ENCODE results near the gene DEPDC1B.

The DEPDC1B gene

GRCh38 chr5:60636001-60636400 is 64.0 kb downstream of the DEPDC1B start:
- peaks cover 9% of the 10 kb centered on the region for H3K4me1 ChIP-seq (ENCODE audit: insufficient read depth, low read length, poor library complexity, severe bottlenecking)
- no peaks in the 10 kb centered on the region for H3K9me3 ChIP-seq (ENCODE audit: insufficient read depth, low read depth, low read length)
- H4K20me1 ChIP-seq (ENCODE audit: insufficient read depth, low read length, poor library complexity, severe bottlenecking), result no peaks in the 10 kb centered on the region
- no peaks in the 10 kb centered on the region for H3F3A ChIP-seq (ENCODE audit: low read depth)
- H3K36me3 ChIP-seq (ENCODE audit: insufficient read depth, low read length), result peaks cover 76% of the 10 kb centered on the region
- H3K79me2 ChIP-seq (ENCODE audit: insufficient read depth, low read length), result no peaks in the 10 kb centered on the region
- H3K9ac ChIP-seq (ENCODE audit: low read depth, low read length, poor library complexity, severe bottlenecking), result no peak overlapping the region
- H3K4me3 ChIP-seq (ENCODE audit: low read length, poor library complexity, severe bottlenecking), result no peak overlapping the region
- no peaks in the 10 kb centered on the region for H3K27me3 ChIP-seq (ENCODE audit: insufficient read depth, low read length, poor library complexity, severe bottlenecking)
- H3K9me2 ChIP-seq (replicated peaks; ENCODE audit: low read depth, low read length), result no peaks in the 10 kb centered on the region
- no peak overlapping the region for H2AFZ ChIP-seq (ENCODE audit: low read length)
- H3K4me2 ChIP-seq (ENCODE audit: low read depth, low read length, poor library complexity, severe bottlenecking), result no peak overlapping the region
- no peak for TF ChIP-seq EZH2phosphoT487 (IDR thresholded peaks at IDR 0.05; ENCODE audit: borderline replicate concordance)
- no peak for TF ChIP-seq CTCF (conservative IDR thresholded peaks at IDR 0.05; ENCODE audit: low read length)

- peaks cover 80% of the 10 kb centered on the region for H3K36me3 ChIP-seq (ENCODE audit: insufficient read depth, low read length)
- H3K9me3 ChIP-seq (ENCODE audit: insufficient read depth, low read depth, low read length), result no peaks in the 10 kb centered on the region
- no peaks in the 10 kb centered on the region for H4K20me1 ChIP-seq (ENCODE audit: insufficient read depth, low read length, poor library complexity, severe bottlenecking)
- H3K4me3 ChIP-seq (ENCODE audit: low read length, poor library complexity, severe bottlenecking), result no peak overlapping the region
- H3K9me2 ChIP-seq (replicated peaks; ENCODE audit: low read depth, low read length), result no peaks in the 10 kb centered on the region
- H2AFZ ChIP-seq (ENCODE audit: low read length), result no peak overlapping the region
- H3F3A ChIP-seq (ENCODE audit: low read depth), result no peaks in the 10 kb centered on the region
- H3K27me3 ChIP-seq (ENCODE audit: insufficient read depth, low read length, poor library complexity, severe bottlenecking), result no peaks in the 10 kb centered on the region
- TF ChIP-seq EZH2phosphoT487 (IDR thresholded peaks at IDR 0.05; ENCODE audit: borderline replicate concordance) (no peak), CTCF (conservative IDR thresholded peaks at IDR 0.05; ENCODE audit: low read length) (no peak)
- H3K4me2 ChIP-seq (ENCODE audit: low read depth, low read length, poor library complexity, severe bottlenecking), result no peak overlapping the region
- H3K4me1 ChIP-seq (ENCODE audit: insufficient read depth, low read length, poor library complexity, severe bottlenecking), result peaks cover 9% of the 10 kb centered on the region
- H3K9ac ChIP-seq (ENCODE audit: low read depth, low read length, poor library complexity, severe bottlenecking), result no peak overlapping the region
- no peaks in the 10 kb centered on the region for H3K79me2 ChIP-seq (ENCODE audit: insufficient read depth, low read length)
These were observed 65.9 kb downstream of the DEPDC1B start for GRCh38 chr5:60634051-60634450.

- Histone ChIP-seq H3F3A (ENCODE audit: low read depth) (no peaks in the 10 kb centered on the region), H3K4me1 (ENCODE audit: insufficient read depth, low read length, poor library complexity, severe bottlenecking) (peaks cover 9% of the 10 kb centered on the region), H3K4me3 (ENCODE audit: low read length, poor library complexity, severe bottlenecking) (no peak overlapping the region), H3K79me2 (ENCODE audit: insufficient read depth, low read length) (no peaks in the 10 kb centered on the region), H3K27me3 (ENCODE audit: insufficient read depth, low read length, poor library complexity, severe bottlenecking) (no peaks in the 10 kb centered on the region), H3K9me3 (ENCODE audit: insufficient read depth, low read depth, low read length) (no peaks in the 10 kb centered on the region), H3K4me2 (ENCODE audit: low read depth, low read length, poor library complexity, severe bottlenecking) (no peak overlapping the region), H3K9me2 (replicated peaks; ENCODE audit: low read depth, low read length) (no peaks in the 10 kb centered on the region), H3K9ac (ENCODE audit: low read depth, low read length, poor library complexity, severe bottlenecking) (no peak overlapping the region), H4K20me1 (ENCODE audit: insufficient read depth, low read length, poor library complexity, severe bottlenecking) (no peaks in the 10 kb centered on the region), H2AFZ (ENCODE audit: low read length) (no peak overlapping the region), H3K36me3 (ENCODE audit: insufficient read depth, low read length) (peaks cover 76% of the 10 kb centered on the region)
- TF ChIP-seq CTCF (conservative IDR thresholded peaks at IDR 0.05; ENCODE audit: low read length), result no peak
These were observed 66.6 kb downstream of the DEPDC1B start for GRCh38 chr5:60633341-60633740.

All from Loucy (cell line).